Measurements from ENCODE around the gene GABRR3.

GABRR3 gene

DNA sequence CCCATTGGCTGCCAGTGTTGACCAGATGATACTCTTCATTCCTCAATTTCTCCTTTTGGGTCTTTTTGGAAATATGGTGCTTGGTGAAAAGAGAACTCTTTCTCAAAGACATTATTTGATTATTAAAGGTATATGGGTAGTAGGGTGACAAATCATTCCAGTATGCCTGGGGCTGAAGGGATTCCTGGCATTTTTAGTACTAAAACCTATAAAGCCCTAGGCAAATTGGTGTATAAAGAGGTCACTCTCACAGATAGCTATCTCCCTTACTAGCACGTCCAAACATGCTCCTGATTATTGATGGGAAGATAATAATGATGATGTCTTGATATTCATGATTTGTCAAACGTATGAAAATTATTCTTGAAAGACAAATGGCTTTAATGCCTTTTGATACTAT lies 1.1 kb downstream of the GABRR3 start:
- Histone ChIP-seq H3K9me3 (ENCODE audit: insufficient read depth, low read length) (no peaks in the 10 kb centered on the region), H3K4me3 (ENCODE audit: insufficient read length, low read depth) (no peak overlapping the region), H3K27me3 (ENCODE audit: insufficient read depth, insufficient read length) (no peaks in the 10 kb centered on the region), H3K36me3 (ENCODE audit: insufficient read depth, insufficient read length, low read length) (no peaks in the 10 kb centered on the region), H3K4me1 (ENCODE audit: insufficient read depth, insufficient read length) (no peaks in the 10 kb centered on the region), H3K9ac (ENCODE audit: insufficient read length, low read depth) (no peak overlapping the region)
- no peak for TF ChIP-seq ZNF274 (IDR thresholded peaks at IDR 0.05; ENCODE audit: low read depth, low read length)
- no peak for TF ChIP-seq YY1 (IDR thresholded peaks at IDR 0.05; ENCODE audit: insufficient read depth, insufficient read length)
- TF ChIP-seq SUZ12 (IDR thresholded peaks at IDR 0.05; ENCODE audit: extremely low read depth, insufficient read depth, insufficient read length): no peak
- no peak for DNase-seq (ENCODE audit: low read depth, low spot score)

DNA sequence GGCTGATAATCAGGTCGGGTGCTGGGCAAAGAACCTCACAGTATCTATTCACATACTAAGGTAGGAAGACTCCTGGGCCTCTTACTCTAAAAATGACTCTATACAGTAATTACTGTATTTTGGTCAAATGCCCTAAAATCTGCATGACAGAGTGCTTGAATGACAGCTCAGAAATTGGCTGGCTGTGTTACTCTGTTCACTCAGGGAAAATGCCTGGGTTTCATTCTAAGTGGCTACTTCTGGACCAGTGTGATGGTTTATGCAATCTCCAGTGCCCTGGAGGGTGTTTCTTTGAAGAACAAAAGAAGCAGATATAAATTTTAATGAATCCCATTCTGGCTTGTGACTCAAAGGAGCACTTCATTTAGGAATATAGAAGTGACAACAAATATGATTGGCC lies 2.2 kb downstream of the GABRR3 start:
- H3K36me3 ChIP-seq (ENCODE audit: insufficient read depth, insufficient read length, low read length): no peaks in the 10 kb centered on the region
- TF ChIP-seq YY1 (IDR thresholded peaks at IDR 0.05; ENCODE audit: insufficient read depth, insufficient read length) (no peak), SUZ12 (IDR thresholded peaks at IDR 0.05; ENCODE audit: extremely low read depth, insufficient read depth, insufficient read length) (no peak), ZNF274 (IDR thresholded peaks at IDR 0.05; ENCODE audit: low read depth, low read length) (no peak)
- H3K9me3 ChIP-seq (ENCODE audit: insufficient read depth, low read length): no peaks in the 10 kb centered on the region
- H3K9ac ChIP-seq (ENCODE audit: insufficient read length, low read depth): no peak overlapping the region
- no peaks in the 10 kb centered on the region for H3K4me1 ChIP-seq (ENCODE audit: insufficient read depth, insufficient read length)
- H3K4me3 ChIP-seq (ENCODE audit: insufficient read length, low read depth): no peak overlapping the region
- H3K27me3 ChIP-seq (ENCODE audit: insufficient read depth, insufficient read length): no peaks in the 10 kb centered on the region
- no peak for DNase-seq (ENCODE audit: low read depth, low spot score)

GRCh38 chr3:98032265-98032664 lies 2.9 kb downstream of the GABRR3 start:
- DNase-seq (ENCODE audit: low read depth, low spot score): no peak
- H3K4me3 ChIP-seq (ENCODE audit: insufficient read length, low read depth): no peak overlapping the region
- no peak for TF ChIP-seq SUZ12 (IDR thresholded peaks at IDR 0.05; ENCODE audit: extremely low read depth, insufficient read depth, insufficient read length)
- no peak for TF ChIP-seq ZNF274 (IDR thresholded peaks at IDR 0.05; ENCODE audit: low read depth, low read length)
- no peak for TF ChIP-seq YY1 (IDR thresholded peaks at IDR 0.05; ENCODE audit: insufficient read depth, insufficient read length)
- H3K27me3 ChIP-seq (ENCODE audit: insufficient read depth, insufficient read length): no peaks in the 10 kb centered on the region
- no peaks in the 10 kb centered on the region for H3K36me3 ChIP-seq (ENCODE audit: insufficient read depth, insufficient read length, low read length)
- H3K9ac ChIP-seq (ENCODE audit: insufficient read length, low read depth): no peak overlapping the region
- no peaks in the 10 kb centered on the region for H3K4me1 ChIP-seq (ENCODE audit: insufficient read depth, insufficient read length)
- no peaks in the 10 kb centered on the region for H3K9me3 ChIP-seq (ENCODE audit: insufficient read depth, low read length)

DNA sequence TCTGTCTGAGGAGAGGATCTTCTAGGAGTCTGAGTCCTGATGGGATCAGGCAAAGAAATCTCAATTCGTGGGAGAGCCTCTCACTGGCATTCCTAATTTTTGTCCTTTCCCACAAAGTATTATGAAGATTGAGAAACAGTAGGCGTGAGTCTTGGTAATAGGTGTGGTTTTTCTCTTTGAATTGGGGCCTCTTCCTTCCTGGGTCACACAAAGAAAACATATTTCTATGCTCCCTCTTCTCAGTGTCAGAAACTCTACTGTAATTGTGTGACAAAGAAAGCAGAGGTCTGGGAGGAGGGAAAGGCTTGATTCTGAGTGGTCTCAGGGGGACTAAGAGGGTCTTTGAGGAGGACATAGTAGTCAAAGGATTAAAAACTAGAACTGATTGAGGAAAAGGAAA lies 6.0 kb downstream of the GABRR3 start:
- Histone ChIP-seq H3K4me1 (ENCODE audit: insufficient read depth, insufficient read length) (no peaks in the 10 kb centered on the region), H3K27me3 (ENCODE audit: insufficient read depth, insufficient read length) (no peaks in the 10 kb centered on the region), H3K4me3 (ENCODE audit: insufficient read length, low read depth) (no peak overlapping the region), H3K9me3 (ENCODE audit: insufficient read depth, low read length) (no peaks in the 10 kb centered on the region), H3K9ac (ENCODE audit: insufficient read length, low read depth) (no peak overlapping the region), H3K36me3 (ENCODE audit: insufficient read depth, insufficient read length, low read length) (no peaks in the 10 kb centered on the region)
- TF ChIP-seq YY1 (IDR thresholded peaks at IDR 0.05; ENCODE audit: insufficient read depth, insufficient read length) (no peak), ZNF274 (IDR thresholded peaks at IDR 0.05; ENCODE audit: low read depth, low read length) (no peak), SUZ12 (IDR thresholded peaks at IDR 0.05; ENCODE audit: extremely low read depth, insufficient read depth, insufficient read length) (no peak)
- no peak for DNase-seq (ENCODE audit: low read depth, low spot score)

- Histone ChIP-seq H3K36me3 (ENCODE audit: insufficient read depth, insufficient read length, low read length) (no peaks in the 10 kb centered on the region), H3K9me3 (ENCODE audit: insufficient read depth, low read length) (no peaks in the 10 kb centered on the region), H3K4me3 (ENCODE audit: insufficient read length, low read depth) (no peak overlapping the region), H3K27me3 (ENCODE audit: insufficient read depth, insufficient read length) (peaks cover 3% of the 10 kb centered on the region), H3K9ac (ENCODE audit: insufficient read length, low read depth) (no peak overlapping the region), H3K4me1 (ENCODE audit: insufficient read depth, insufficient read length) (no peaks in the 10 kb centered on the region)
- no peak for DNase-seq (ENCODE audit: low read depth, low spot score)
- no peak for TF ChIP-seq ZNF274 (IDR thresholded peaks at IDR 0.05; ENCODE audit: low read depth, low read length)
- TF ChIP-seq SUZ12 (IDR thresholded peaks at IDR 0.05; ENCODE audit: extremely low read depth, insufficient read depth, insufficient read length): no peak
- no peak for TF ChIP-seq YY1 (IDR thresholded peaks at IDR 0.05; ENCODE audit: insufficient read depth, insufficient read length)
Measured at GRCh38 chr3:98027085-98027446, 8.0 kb downstream of the GABRR3 start.

- Histone ChIP-seq H3K9me3 (ENCODE audit: insufficient read depth, low read length) (no peaks in the 10 kb centered on the region), H3K9ac (ENCODE audit: insufficient read length, low read depth) (no peak overlapping the region), H3K27me3 (ENCODE audit: insufficient read depth, insufficient read length) (peaks cover 3% of the 10 kb centered on the region), H3K36me3 (ENCODE audit: insufficient read depth, insufficient read length, low read length) (no peaks in the 10 kb centered on the region), H3K4me3 (ENCODE audit: insufficient read length, low read depth) (no peak overlapping the region), H3K4me1 (ENCODE audit: insufficient read depth, insufficient read length) (no peaks in the 10 kb centered on the region)
- no peak for TF ChIP-seq YY1 (IDR thresholded peaks at IDR 0.05; ENCODE audit: insufficient read depth, insufficient read length)
- TF ChIP-seq ZNF274 (IDR thresholded peaks at IDR 0.05; ENCODE audit: low read depth, low read length): no peak
- TF ChIP-seq SUZ12 (IDR thresholded peaks at IDR 0.05; ENCODE audit: extremely low read depth, insufficient read depth, insufficient read length): no peak
- DNase-seq (ENCODE audit: low read depth, low spot score): no peak
Measured at GRCh38 chr3:98026425-98027084, 8.6 kb downstream of the GABRR3 start.

- no peaks in the 10 kb centered on the region for H3K4me1 ChIP-seq (ENCODE audit: insufficient read depth, insufficient read length)
- H3K27me3 ChIP-seq (ENCODE audit: insufficient read depth, insufficient read length): peaks cover 3% of the 10 kb centered on the region
- TF ChIP-seq YY1 (IDR thresholded peaks at IDR 0.05; ENCODE audit: insufficient read depth, insufficient read length): no peak
- no peak for TF ChIP-seq ZNF274 (IDR thresholded peaks at IDR 0.05; ENCODE audit: low read depth, low read length)
- no peak for TF ChIP-seq SUZ12 (IDR thresholded peaks at IDR 0.05; ENCODE audit: extremely low read depth, insufficient read depth, insufficient read length)
- no peaks in the 10 kb centered on the region for H3K9me3 ChIP-seq (ENCODE audit: insufficient read depth, low read length)
- no peak for DNase-seq (ENCODE audit: low read depth, low spot score)
- no peak overlapping the region for H3K9ac ChIP-seq (ENCODE audit: insufficient read length, low read depth)
- no peaks in the 10 kb centered on the region for H3K36me3 ChIP-seq (ENCODE audit: insufficient read depth, insufficient read length, low read length)
- no peak overlapping the region for H3K4me3 ChIP-seq (ENCODE audit: insufficient read length, low read depth)
Measured at GRCh38 chr3:98025392-98025945, 9.6 kb downstream of the GABRR3 start.
